Panc1 (cell line): ENCODE results near the gene FBN1. TPM values are rescaled to one million over a fixed set of nuclear protein-coding genes. Genes with fewer than 3 reads are reported as not detected.

ENCODE experiments used
- ATAC-seq: fragments of 200-7000 bp; cut with Tn5 transposase; 2 replicates; pipeline ENCODE4 v1.9.1; 2020; ENCODE audit warnings: mild to moderate bottlenecking, moderate library complexity
- BruUV-seq: library from RNA; stranded (reverse); fragments of 400-500 nt; replicated peaks from 2 replicates; lab custom pipeline; 2021; lab: Mats Ljungman, UMichigan
- CTCF ChIA-PET: fragments of 300-600 bp; sonication (Branson Sonifier 250); formaldehyde crosslinking; loops from one replicate; lab custom pipeline; 2022; ENCODE audit warnings: antibody characterized with exemption; lab: Charles Lee
- POLR2A ChIA-PET: fragments of 300-600 bp; sonication (Branson Sonifier 250); formaldehyde crosslinking; loops from one replicate; lab custom pipeline; 2022; ENCODE audit warnings: antibody characterized with exemption; lab: Charles Lee
- DNase-seq: peaks from one replicate; pipeline ENCODE4 v3.0.0-alpha.2; 2010; ENCODE audit warnings: low read depth, low spot score
- H3K27ac ChIP-seq: 2 replicates; pipeline ENCODE4 v1.5.1; 2011; ENCODE audit warnings: mild to moderate bottlenecking, low read length, inconsistent platforms
- H3K27me3 ChIP-seq: fragments of 200-500 bp; sonication (Bioruptor generic); 2 replicates; pipeline ENCODE4 v1.6.0; 2014; ENCODE audit warnings: low read length, inconsistent platforms; ENCODE audit not compliant: control insufficient read depth, insufficient read depth
- H3K36me3 ChIP-seq: fragments of 200-500 bp; sonication (Bioruptor generic); 2 replicates; pipeline ENCODE4 v1.5.1; 2014; ENCODE audit warnings: inconsistent platforms, mild to moderate bottlenecking, low read length, moderate library complexity; ENCODE audit not compliant: control insufficient read depth, insufficient read depth
- H3K4me1 ChIP-seq: 2 replicates; pipeline ENCODE4 v1.5.1; 2011; ENCODE audit warnings: inconsistent platforms, mild to moderate bottlenecking, low read length, moderate library complexity; ENCODE audit not compliant: control insufficient read depth, insufficient read depth
- H3K4me3 ChIP-seq, 2 experiments: 2 replicates each; pipeline ENCODE4 v1.5.1; 2011 to 2012; ENCODE audit warnings: low read depth in 2 of 2, low read length in 2 of 2, mild to moderate bottlenecking in 2 of 2, inconsistent platforms in 1 of 2, moderate library complexity in 1 of 2
- H3K9me3 ChIP-seq: fragments of 200-500 bp; sonication (Bioruptor generic); 2 replicates; pipeline ENCODE4 v1.5.1; 2014; ENCODE audit warnings: low read depth, mild to moderate bottlenecking, inconsistent platforms, low read length, moderate library complexity; ENCODE audit not compliant: control insufficient read depth, insufficient read depth
- CTCF ChIP-seq: fragments of 450-650 bp; IDR thresholded peaks from 2 replicates; pipeline ENCODE4 v1.5.1; 2017; ENCODE audit warnings: mild to moderate bottlenecking
- POLR2AphosphoS5 ChIP-seq: IDR thresholded peaks from 2 replicates; pipeline ENCODE4 v1.6.1; 2012; ENCODE audit warnings: mild to moderate bottlenecking, low read depth, low read length, moderate library complexity
- REST ChIP-seq, 2 experiments: IDR thresholded peaks; 2 replicates each; pipeline ENCODE4 v1.6.1; 2011 to 2012; ENCODE audit warnings: low read depth in 2 of 2, control low read depth in 1 of 2, low read length in 1 of 2, mild to moderate bottlenecking in 1 of 2, moderate library complexity in 1 of 2; ENCODE audit not compliant: insufficient read depth in 1 of 2
- SIN3A ChIP-seq: IDR thresholded peaks from 2 replicates; pipeline ENCODE4 v1.6.1; 2012; ENCODE audit warnings: low read depth, mild to moderate bottlenecking, low read length, moderate library complexity, borderline replicate concordance; ENCODE audit not compliant: insufficient read depth
- TCF7L2 ChIP-seq: IDR thresholded peaks from 2 replicates; pipeline ENCODE4 v1.6.1; 2011; ENCODE audit warnings: mild to moderate bottlenecking, low read depth, low read length, inconsistent platforms
- in situ Hi-C: cut with HindIII; loops from 2 replicates; pipeline ENCODE4 v1.10.0; 2016; ENCODE audit warnings: low sequenced_read_pairs, low pct_unique_long_range_greater_than_20kb
- intact Hi-C: fragments of 100-400 bp; cut with micrococcal nuclease; formaldehyde crosslinking; loops from one replicate; pipeline ENCODE4 v1.10.0; 2022; ENCODE audit not compliant: unreplicated experiment
- total RNA-seq: library from RNA; stranded (reverse); gene quantifications from one replicate; pipeline ENCODE4 v1.2.1, GENCODE V29; 2021; ENCODE audit not compliant: unreplicated experiment

Gene FBN1
- total RNA-seq, 1 experiment from 2014 or later: 0.46 TPM

GRCh38 chr15:48603123-48603500 lies 42.4 kb downstream of the FBN1 start:
- TF ChIP-seq CTCF (no peak), REST (IDR thresholded peaks at IDR 0.05; ENCODE audit: insufficient read depth in 1 of 2, low read depth in 2 of 2, low read length in 1 of 2) (no peak), POLR2AphosphoS5 (no peak), TCF7L2 (no peak), SIN3A (no peak)
- DNase-seq: no peak
- no peak for ATAC-seq
- intact Hi-C loops (no loop called here), in situ Hi-C loops (no loop called here)
- POLR2A ChIA-PET: no interaction called here
- BruUV-seq: no TSS peak
- H3K27me3 ChIP-seq: no peaks in the 10 kb centered on the region
- no peaks in the 10 kb centered on the region for H3K9me3 ChIP-seq
- no peak overlapping the region for H3K27ac ChIP-seq
- H3K36me3 ChIP-seq: no peaks in the 10 kb centered on the region
- H3K4me3 ChIP-seq: no peak overlapping the region
- CTCF ChIA-PET: no interaction called here
- no peaks in the 10 kb centered on the region for H3K4me1 ChIP-seq

- intact Hi-C loops (no loop called here), in situ Hi-C loops (no loop called here)
- ATAC-seq (no peak), DNase-seq (no peak)
- no peak overlapping the region for H3K4me3 ChIP-seq
- ChIA-PET CTCF (no interaction called here), POLR2A (no interaction called here)
- no peaks in the 10 kb centered on the region for H3K9me3 ChIP-seq
- TF ChIP-seq REST (IDR thresholded peaks at IDR 0.05; ENCODE audit: insufficient read depth in 1 of 2, low read depth in 2 of 2, low read length in 1 of 2): no peak
- no peak for TF ChIP-seq CTCF
- TF ChIP-seq TCF7L2: no peak
- TF ChIP-seq POLR2AphosphoS5: no peak
- TF ChIP-seq SIN3A: no peak
- H3K4me1 ChIP-seq: no peaks in the 10 kb centered on the region
- no peaks in the 10 kb centered on the region for H3K36me3 ChIP-seq
- H3K27ac ChIP-seq: no peak overlapping the region
- BruUV-seq: no TSS peak
- no peaks in the 10 kb centered on the region for H3K27me3 ChIP-seq
Measured at GRCh38 chr15:48602358-48603122, 43.0 kb downstream of the FBN1 start.
